ENCODE data around the gene C21orf58. TPM values are rescaled to one million over a fixed set of nuclear protein-coding genes. Genes with fewer than 3 reads are reported as not detected.
"Not testable (repeated sequence)": the region's sequence is repeated elsewhere in the genome, so short reads cannot be mapped to it uniquely, and the experiment has no call there.

Gene C21orf58
- total and polyA plus RNA-seq, 2 donors from 2014 or later, result 0.67 to 2.7 TPM

- H3K36me3 ChIP-seq (ENCODE audit: control insufficient read depth in 2 of 3, insufficient read depth in 3 of 3, low read length in 3 of 3), result no peaks in the 10 kb centered on the region
- H3K9me3 ChIP-seq (ENCODE audit: control insufficient read depth in 2 of 3, insufficient read depth in 1 of 3, low read length in 3 of 3), result no peaks in the 10 kb centered on the region
- H3K4me3 ChIP-seq (ENCODE audit: low read length in 3 of 3), result no peak overlapping the region
- no peak overlapping the region for H3K9ac ChIP-seq (ENCODE audit: low read length in 3 of 3)
- DNase-seq (no peak), FAIRE-seq (no peak)
- H3K4me1 ChIP-seq (ENCODE audit: control insufficient read depth in 2 of 3, insufficient read depth in 2 of 3, low read depth in 1 of 3, low read length in 3 of 3), result no peaks in the 10 kb centered on the region
- no peaks in the 10 kb centered on the region for H3K27me3 ChIP-seq (ENCODE audit: control insufficient read depth, insufficient read depth, low read length)
- intact Hi-C loops (cut with DNase I), result no loop called here
- TF ChIP-seq CTCF (IDR thresholded peaks at IDR 0.05; ENCODE audit: borderline replicate concordance, extremely low read depth, insufficient read depth), result no peak
- H3K27ac ChIP-seq (ENCODE audit: low read depth in 2 of 2, low read length in 2 of 2), result no peak overlapping the region
These were observed 12.1 kb downstream of the C21orf58 start for GRCh38 chr21:46311568-46311967.

- H3K36me3 ChIP-seq (ENCODE audit: control insufficient read depth in 2 of 3, insufficient read depth in 3 of 3, low read length in 3 of 3); intact Hi-C loops (cut with DNase I); H3K4me1 ChIP-seq (ENCODE audit: control insufficient read depth in 2 of 3, insufficient read depth in 2 of 3, low read depth in 1 of 3, low read length in 3 of 3); DNase-seq; H3K9me3 ChIP-seq (ENCODE audit: control insufficient read depth in 2 of 3, insufficient read depth in 1 of 3, low read length in 3 of 3); H3K27ac ChIP-seq (ENCODE audit: low read depth in 2 of 2, low read length in 2 of 2); H3K27me3 ChIP-seq (ENCODE audit: control insufficient read depth, insufficient read depth, low read length); H3K4me3 ChIP-seq (ENCODE audit: low read length in 3 of 3); H3K9ac ChIP-seq (ENCODE audit: low read length in 3 of 3); FAIRE-seq: not testable (repeated sequence)
These were observed 13.4 kb downstream of the C21orf58 start for GRCh38 chr21:46310260-46310659.

- Histone ChIP-seq H3K4me1 (ENCODE audit: control insufficient read depth in 2 of 3, insufficient read depth in 2 of 3, low read depth in 1 of 3, low read length in 3 of 3) (no peaks in the 10 kb centered on the region), H3K4me3 (ENCODE audit: low read length in 3 of 3) (no peak overlapping the region), H3K36me3 (ENCODE audit: control insufficient read depth in 2 of 3, insufficient read depth in 3 of 3, low read length in 3 of 3) (no peaks in the 10 kb centered on the region), H3K27ac (ENCODE audit: low read depth in 2 of 2, low read length in 2 of 2) (no peak overlapping the region), H3K27me3 (ENCODE audit: control insufficient read depth, insufficient read depth, low read length) (no peaks in the 10 kb centered on the region), H3K9me3 (ENCODE audit: control insufficient read depth in 2 of 3, insufficient read depth in 1 of 3, low read length in 3 of 3) (no peaks in the 10 kb centered on the region), H3K9ac (ENCODE audit: low read length in 3 of 3) (no peak overlapping the region)
- intact Hi-C loops (cut with DNase I), result no loop called here
- TF ChIP-seq CTCF (IDR thresholded peaks at IDR 0.05; ENCODE audit: borderline replicate concordance, extremely low read depth, insufficient read depth), result no peak
- DNase-seq (no peak), FAIRE-seq (no peak)
These were observed 15.2 kb downstream of the C21orf58 start for GRCh38 chr21:46308431-46308830.

- no peaks in the 10 kb centered on the region for H3K4me1 ChIP-seq (ENCODE audit: control insufficient read depth in 2 of 3, insufficient read depth in 2 of 3, low read depth in 1 of 3, low read length in 3 of 3)
- no peaks in the 10 kb centered on the region for H3K36me3 ChIP-seq (ENCODE audit: control insufficient read depth in 2 of 3, insufficient read depth in 3 of 3, low read length in 3 of 3)
- FAIRE-seq, result no peak
- intact Hi-C loops (cut with DNase I), result no loop called here
- DNase-seq, result no peak
- no peak overlapping the region for H3K4me3 ChIP-seq (ENCODE audit: low read length in 3 of 3)
- no peaks in the 10 kb centered on the region for H3K9me3 ChIP-seq (ENCODE audit: control insufficient read depth in 2 of 3, insufficient read depth in 1 of 3, low read length in 3 of 3)
- no peaks in the 10 kb centered on the region for H3K27me3 ChIP-seq (ENCODE audit: control insufficient read depth, insufficient read depth, low read length)
- no peak overlapping the region for H3K9ac ChIP-seq (ENCODE audit: low read length in 3 of 3)
- H3K27ac ChIP-seq (ENCODE audit: low read depth in 2 of 2, low read length in 2 of 2), result no peak overlapping the region
- TF ChIP-seq CTCF (IDR thresholded peaks at IDR 0.05; ENCODE audit: borderline replicate concordance, extremely low read depth, insufficient read depth), result no peak
These were observed 16.0 kb downstream of the C21orf58 start for GRCh38 chr21:46307625-46308024.

Data from kidney (tissue), 14 donors.